ENCODE data around the gene FAAH. TPM values are rescaled to one million over a fixed set of nuclear protein-coding genes. Genes with fewer than 3 reads are reported as not detected.

Gene FAAH
- total RNA-seq, 1 donor from 2014 or later: 13.9 TPM

GRCh38 chr1:46452931-46453325, 58.8 kb downstream of the FAAH start:
- H3K27me3 ChIP-seq: peaks cover 100% of the 10 kb centered on the region
- H2AFZ ChIP-seq (replicated peaks): no peak overlapping the region
- H3K4me2 ChIP-seq: no peak overlapping the region
- no peaks in the 10 kb centered on the region for H3K36me3 Mint-ChIP-seq
- peaks cover 59% of the 10 kb centered on the region for H3K27me3 Mint-ChIP-seq (ENCODE audit: insufficient read depth, low read depth)
- H3K36me3 ChIP-seq: no peaks in the 10 kb centered on the region
- DNase-seq (ENCODE audit: low spot score): no peak
- no peak overlapping the region for H3K27ac ChIP-seq
- peaks cover 8% of the 10 kb centered on the region for H3K4me1 ChIP-seq
- H4K20me1 ChIP-seq (ENCODE audit: low read depth): peaks cover 67% of the 10 kb centered on the region
- no peaks in the 10 kb centered on the region for H3K79me2 ChIP-seq (ENCODE audit: low read depth)
- no peak overlapping the region for H3K9ac ChIP-seq
- TF ChIP-seq EZH2 (IDR thresholded peaks at IDR 0.05) (peak; percentile 51), CTCF (IDR thresholded peaks at IDR 0.05) (no peak), EZH2phosphoT487 (IDR thresholded peaks at IDR 0.05) (no peak)
- peaks cover 2% of the 10 kb centered on the region for H3K9me3 Mint-ChIP-seq
- H3K27ac Mint-ChIP-seq: no peak overlapping the region
- no peak overlapping the region for H3K4me3 ChIP-seq
- no peaks in the 10 kb centered on the region for H3F3A ChIP-seq (ENCODE audit: low read depth)
- peaks cover 15% of the 10 kb centered on the region for H3K4me1 Mint-ChIP-seq
- H3K4me3 Mint-ChIP-seq: no peak overlapping the region
- no peaks in the 10 kb centered on the region for H3K9me3 ChIP-seq (ENCODE audit: low read depth)

- no peaks in the 10 kb centered on the region for H3K36me3 ChIP-seq
- Mint-ChIP-seq H3K4me3 (no peak overlapping the region), H3K27ac (no peak overlapping the region), H3K9me3 (peaks cover 2% of the 10 kb centered on the region), H3K4me1 (peaks cover 12% of the 10 kb centered on the region), H3K36me3 (no peaks in the 10 kb centered on the region), H3K27me3 (ENCODE audit: insufficient read depth, low read depth) (peaks cover 55% of the 10 kb centered on the region)
- no peak overlapping the region for H3K9ac ChIP-seq
- peaks cover 69% of the 10 kb centered on the region for H4K20me1 ChIP-seq (ENCODE audit: low read depth)
- H3K4me3 ChIP-seq: no peak overlapping the region
- H3K27me3 ChIP-seq: peaks cover 100% of the 10 kb centered on the region
- no peak overlapping the region for H3K4me2 ChIP-seq
- no peaks in the 10 kb centered on the region for H3F3A ChIP-seq (ENCODE audit: low read depth)
- peaks cover 4% of the 10 kb centered on the region for H3K4me1 ChIP-seq
- no peak overlapping the region for H2AFZ ChIP-seq (replicated peaks)
- DNase-seq (ENCODE audit: low spot score): no peak
- H3K27ac ChIP-seq: no peak overlapping the region
- no peak for TF ChIP-seq EZH2 (IDR thresholded peaks at IDR 0.05)
- TF ChIP-seq EZH2phosphoT487 (IDR thresholded peaks at IDR 0.05): no peak
- no peak for TF ChIP-seq CTCF (IDR thresholded peaks at IDR 0.05)
- H3K79me2 ChIP-seq (ENCODE audit: low read depth): no peaks in the 10 kb centered on the region
- no peaks in the 10 kb centered on the region for H3K9me3 ChIP-seq (ENCODE audit: low read depth)
Observed at GRCh38 chr1:46453449-46453848, 59.3 kb downstream of the FAAH start.

GRCh38 chr1:46455951-46456350, 61.8 kb downstream of the FAAH start:
- H3K79me2 ChIP-seq (ENCODE audit: low read depth): no peaks in the 10 kb centered on the region
- no peak for TF ChIP-seq EZH2 (IDR thresholded peaks at IDR 0.05)
- TF ChIP-seq EZH2phosphoT487 (IDR thresholded peaks at IDR 0.05): no peak
- TF ChIP-seq CTCF (IDR thresholded peaks at IDR 0.05): no peak
- H3K27ac ChIP-seq: no peak overlapping the region
- H2AFZ ChIP-seq (replicated peaks): no peak overlapping the region
- peaks cover 9% of the 10 kb centered on the region for H3F3A ChIP-seq (ENCODE audit: low read depth)
- DNase-seq (ENCODE audit: low spot score): no peak
- no peaks in the 10 kb centered on the region for H3K9me3 ChIP-seq (ENCODE audit: low read depth)
- H3K4me1 Mint-ChIP-seq: peaks cover 20% of the 10 kb centered on the region
- peaks cover 54% of the 10 kb centered on the region for H3K27me3 Mint-ChIP-seq (ENCODE audit: insufficient read depth, low read depth)
- H3K9ac ChIP-seq: no peak overlapping the region
- H3K4me2 ChIP-seq: no peak overlapping the region
- H3K4me3 Mint-ChIP-seq: no peak overlapping the region
- peaks cover 69% of the 10 kb centered on the region for H4K20me1 ChIP-seq (ENCODE audit: low read depth)
- H3K27me3 ChIP-seq: peaks cover 100% of the 10 kb centered on the region
- H3K36me3 ChIP-seq: no peaks in the 10 kb centered on the region
- no peak overlapping the region for H3K4me3 ChIP-seq
- peaks cover 14% of the 10 kb centered on the region for H3K4me1 ChIP-seq
- no peaks in the 10 kb centered on the region for H3K36me3 Mint-ChIP-seq
- H3K27ac Mint-ChIP-seq: no peak overlapping the region
- peaks cover 2% of the 10 kb centered on the region for H3K9me3 Mint-ChIP-seq

Data from neural progenitor cell (in vitro differentiated cells).